Activated naive CD4-positive, alpha-beta T cell treated with anti-CD3 and anti-CD28 coated beads, Interleukin-2, amount 10 ng/mL, durations not matched to agents 7 days and 5 days (primary cell): ENCODE measurements around the gene NME7.
"Not testable (repeated sequence)": the region's sequence is repeated elsewhere in the genome, so short reads cannot be mapped to it uniquely, and the experiment has no call there.

ENCODE experiments used
- CTCF ChIA-PET: fragments of 350-600 bp; sonication (Branson Sonifier 250); formaldehyde crosslinking; loops from one replicate; lab custom pipeline; 2021; ENCODE audit warnings: antibody characterized with exemption; lab: Charles Lee
- DNase-seq: peaks from one replicate; pipeline ENCODE4 v3.0.0-alpha.2; 2020
- H3K27ac Mint-ChIP-seq: one replicate; pipeline ENCODE4 v1.8.0; 2021; ENCODE audit warnings: mild to moderate bottlenecking, moderate library complexity, mixed read lengths
- H3K27me3 Mint-ChIP-seq: one replicate; pipeline ENCODE4 v1.8.0; 2021; ENCODE audit warnings: mild to moderate bottlenecking, mixed read lengths
- H3K36me3 Mint-ChIP-seq: one replicate; pipeline ENCODE4 v1.8.0; 2021; ENCODE audit warnings: mixed read lengths
- H3K4me1 Mint-ChIP-seq: one replicate; pipeline ENCODE4 v1.8.0; 2021; ENCODE audit warnings: mixed read lengths
- H3K4me3 Mint-ChIP-seq: one replicate; pipeline ENCODE4 v1.8.0; 2021; ENCODE audit warnings: mild to moderate bottlenecking, moderate library complexity, mixed read lengths
- H3K9me3 Mint-ChIP-seq: one replicate; pipeline ENCODE4 v1.8.0; 2021; ENCODE audit warnings: mixed read lengths

NME7 gene

DNA sequence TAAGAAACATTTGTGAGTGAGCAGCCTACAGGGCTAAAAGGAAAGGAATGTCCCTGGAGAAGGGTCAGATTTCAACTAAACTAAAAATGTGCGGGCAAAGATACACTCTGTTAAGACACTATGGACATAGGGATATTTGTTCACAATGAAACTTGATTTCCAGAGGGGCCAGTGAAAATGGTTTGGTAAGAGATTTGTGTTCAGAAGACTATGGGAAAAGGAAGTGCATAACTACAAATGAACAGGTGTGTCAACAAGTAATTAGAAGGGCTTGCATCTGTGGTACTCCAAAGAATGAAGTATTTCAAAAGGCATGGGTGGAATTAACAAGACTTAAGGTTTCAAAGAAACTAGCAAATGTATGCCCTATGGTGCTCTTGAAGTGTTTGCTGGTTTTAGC lies 60.4 kb downstream of the NME7 start:
- Mint-ChIP-seq H3K27ac (no peak overlapping the region), H3K9me3 (no peaks in the 10 kb centered on the region), H3K4me3 (no peak overlapping the region), H3K36me3 (peaks cover 2% of the 10 kb centered on the region), H3K27me3 (no peaks in the 10 kb centered on the region), H3K4me1 (peaks cover 9% of the 10 kb centered on the region)
- no peak for DNase-seq
- CTCF ChIA-PET: no interaction called here

- no peak for DNase-seq
- Mint-ChIP-seq H3K36me3 (peaks cover 3% of the 10 kb centered on the region), H3K4me1 (peaks cover 7% of the 10 kb centered on the region), H3K27ac (no peak overlapping the region), H3K9me3 (no peaks in the 10 kb centered on the region), H3K27me3 (no peaks in the 10 kb centered on the region), H3K4me3 (no peak overlapping the region)
- CTCF ChIA-PET: no interaction called here
Measured at GRCh38 chr1:169305948-169306347, 61.6 kb downstream of the NME7 start.

DNA sequence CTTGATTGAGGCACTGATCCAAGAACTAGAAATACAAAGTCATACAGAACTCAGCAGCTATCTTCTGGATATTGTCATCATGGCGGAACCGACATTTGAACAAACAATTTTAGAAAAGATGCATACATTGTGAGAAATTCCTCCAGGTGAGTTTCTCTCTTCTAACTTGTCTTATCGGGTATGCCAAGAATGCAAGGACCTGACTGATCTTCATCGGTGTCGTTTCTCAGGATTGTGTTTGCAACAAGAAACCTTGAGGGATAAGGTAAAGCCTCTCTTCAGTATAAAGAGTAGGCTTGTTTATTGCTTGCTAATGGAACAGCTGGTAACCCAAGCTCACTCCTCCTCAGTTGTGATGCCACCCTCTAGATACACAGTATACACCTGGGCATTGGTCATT lies 62.2 kb downstream of the NME7 start:
- Mint-ChIP-seq H3K27me3 (no peaks in the 10 kb centered on the region), H3K4me3 (no peak overlapping the region), H3K27ac (no peak overlapping the region), H3K4me1 (peaks cover 7% of the 10 kb centered on the region), H3K9me3 (no peaks in the 10 kb centered on the region), H3K36me3 (peaks cover 3% of the 10 kb centered on the region)
- no peak for DNase-seq
- CTCF ChIA-PET: no interaction called here

- Mint-ChIP-seq H3K4me1 (peaks cover 2% of the 10 kb centered on the region), H3K4me3 (no peak overlapping the region), H3K36me3 (peaks cover 1% of the 10 kb centered on the region), H3K27me3 (no peaks in the 10 kb centered on the region), H3K9me3 (no peaks in the 10 kb centered on the region), H3K27ac (no peak overlapping the region)
- DNase-seq: no peak
- CTCF ChIA-PET: no interaction called here
Measured at GRCh38 chr1:169300854-169301253, 66.7 kb downstream of the NME7 start.

DNA sequence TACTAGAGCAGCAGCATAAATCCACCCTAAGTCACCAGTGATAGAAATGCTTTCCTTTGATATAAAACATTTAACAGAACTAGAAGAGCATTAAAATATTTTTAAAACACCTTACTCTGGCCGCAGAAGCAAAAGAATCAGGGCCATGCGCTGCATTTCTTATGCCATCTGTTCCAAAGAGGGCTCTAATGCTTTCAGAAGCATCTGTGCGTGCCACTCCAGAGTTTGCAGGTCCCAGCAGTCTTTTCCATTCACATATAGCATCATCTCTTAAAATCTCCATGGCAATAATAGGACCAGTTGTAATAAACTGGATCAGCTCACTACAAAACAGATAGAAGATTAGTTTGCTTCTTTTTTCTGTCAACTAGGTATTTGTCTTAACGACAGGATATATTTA lies 69.2 kb downstream of the NME7 start:
- Mint-ChIP-seq H3K27me3 (no peaks in the 10 kb centered on the region), H3K4me3 (no peak overlapping the region), H3K9me3 (no peaks in the 10 kb centered on the region), H3K27ac (no peak overlapping the region), H3K4me1 (peaks cover 2% of the 10 kb centered on the region), H3K36me3 (peaks cover 1% of the 10 kb centered on the region)
- DNase-seq: no peak
- CTCF ChIA-PET: no interaction called here

GRCh38 chr1:169295846-169296245 lies 71.8 kb downstream of the NME7 start:
- H3K36me3 Mint-ChIP-seq: no peaks in the 10 kb centered on the region

DNA sequence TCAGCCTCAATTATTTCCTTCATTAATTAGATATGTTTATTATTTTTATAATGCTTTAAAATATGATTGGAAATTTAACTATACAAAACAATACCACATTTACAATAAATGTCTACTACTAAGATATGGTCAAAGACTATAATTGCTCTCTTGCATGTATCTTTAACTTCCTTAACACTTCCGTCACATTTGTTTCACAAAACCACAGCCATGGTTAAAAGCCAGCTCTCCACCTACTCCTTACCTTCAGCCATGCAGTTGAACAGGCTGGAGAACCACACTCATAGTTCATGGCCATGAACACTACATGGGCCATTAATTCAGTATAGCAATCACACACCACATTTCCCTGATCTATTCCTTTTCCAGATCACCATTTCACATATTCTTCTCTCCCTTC lies 72.2 kb downstream of the NME7 start:
- H3K36me3 Mint-ChIP-seq: no peaks in the 10 kb centered on the region
- peaks cover 2% of the 10 kb centered on the region for H3K4me1 Mint-ChIP-seq
- CTCF ChIA-PET: no interaction called here
- no peak overlapping the region for H3K27ac Mint-ChIP-seq
- no peaks in the 10 kb centered on the region for H3K27me3 Mint-ChIP-seq
- no peak overlapping the region for H3K4me3 Mint-ChIP-seq
- H3K9me3 Mint-ChIP-seq: no peaks in the 10 kb centered on the region
- no peak for DNase-seq

More at GRCh38 chr1:169295846-169296245, 71.8 kb downstream of the NME7 start:
- DNase-seq: no peak
- Mint-ChIP-seq H3K27me3 (no peaks in the 10 kb centered on the region), H3K4me1 (peaks cover 2% of the 10 kb centered on the region), H3K9me3 (no peaks in the 10 kb centered on the region), H3K4me3 (no peak overlapping the region), H3K27ac (no peak overlapping the region)
- CTCF ChIA-PET: no interaction called here

DNA sequence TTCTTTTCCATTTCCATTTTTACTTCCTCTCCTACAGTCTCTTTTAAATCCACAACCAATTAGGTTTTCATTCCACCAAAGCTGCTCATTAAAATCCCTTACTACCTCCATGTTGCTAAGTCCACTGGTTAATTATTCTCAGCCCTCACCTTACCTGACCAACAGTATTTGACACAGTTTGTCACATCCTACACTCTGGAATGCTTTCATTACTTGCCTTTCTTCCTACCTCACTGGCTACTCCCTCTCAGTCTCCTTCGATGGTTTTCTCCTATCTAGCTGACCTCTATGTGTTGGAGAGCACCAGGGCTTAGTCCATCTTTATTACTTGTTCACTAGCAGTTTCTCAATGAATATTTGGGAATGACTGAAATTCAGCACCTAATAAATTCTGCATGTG lies 78.6 kb downstream of the NME7 start:
- CTCF ChIA-PET: interaction anchor here (1.0 kb wide), 1 partner anchor 128 kb away, joined by 3 read pairs; no protein-coding TSS in a partner anchor
- Mint-ChIP-seq H3K36me3 (no peaks in the 10 kb centered on the region), H3K4me1 (no peaks in the 10 kb centered on the region), H3K27me3 (no peaks in the 10 kb centered on the region), H3K4me3 (no peak overlapping the region), H3K9me3 (peaks cover 2% of the 10 kb centered on the region), H3K27ac (no peak overlapping the region)
- no peak for DNase-seq

- Mint-ChIP-seq H3K9me3 (peaks cover 11% of the 10 kb centered on the region), H3K36me3 (no peaks in the 10 kb centered on the region), H3K4me1 (no peaks in the 10 kb centered on the region), H3K27ac (no peak overlapping the region), H3K4me3 (no peak overlapping the region), H3K27me3 (no peaks in the 10 kb centered on the region)
- DNase-seq: no peak
- CTCF ChIA-PET: no interaction called here
Measured at GRCh38 chr1:169288011-169288414, 79.6 kb downstream of the NME7 start.

DNA sequence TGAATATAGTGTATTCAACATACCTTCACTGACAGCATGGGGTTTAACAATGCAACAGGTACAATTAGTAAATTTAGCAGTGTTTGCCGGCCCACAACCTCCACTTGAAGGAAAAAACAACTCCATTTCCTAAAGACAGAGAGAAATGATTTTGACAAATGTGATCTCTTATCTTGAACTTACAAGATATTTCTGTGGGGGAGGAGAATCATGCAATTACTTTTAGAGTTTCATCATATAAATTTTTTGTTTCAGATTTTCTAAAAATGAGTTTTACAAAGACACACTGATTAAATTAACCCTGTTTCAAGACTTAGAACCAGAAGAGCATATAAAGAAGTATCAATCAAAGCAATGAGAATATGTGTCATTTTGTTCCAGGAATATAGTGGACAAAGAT lies 80.3 kb downstream of the NME7 start:
- H3K27me3 Mint-ChIP-seq: no peaks in the 10 kb centered on the region
- CTCF ChIA-PET: no interaction called here
- H3K9me3 Mint-ChIP-seq: peaks cover 18% of the 10 kb centered on the region
- H3K4me3 Mint-ChIP-seq: no peak overlapping the region
- H3K36me3 Mint-ChIP-seq: no peaks in the 10 kb centered on the region
- DNase-seq: no peak
- H3K4me1 Mint-ChIP-seq: no peaks in the 10 kb centered on the region
- H3K27ac Mint-ChIP-seq: no peak overlapping the region

DNA sequence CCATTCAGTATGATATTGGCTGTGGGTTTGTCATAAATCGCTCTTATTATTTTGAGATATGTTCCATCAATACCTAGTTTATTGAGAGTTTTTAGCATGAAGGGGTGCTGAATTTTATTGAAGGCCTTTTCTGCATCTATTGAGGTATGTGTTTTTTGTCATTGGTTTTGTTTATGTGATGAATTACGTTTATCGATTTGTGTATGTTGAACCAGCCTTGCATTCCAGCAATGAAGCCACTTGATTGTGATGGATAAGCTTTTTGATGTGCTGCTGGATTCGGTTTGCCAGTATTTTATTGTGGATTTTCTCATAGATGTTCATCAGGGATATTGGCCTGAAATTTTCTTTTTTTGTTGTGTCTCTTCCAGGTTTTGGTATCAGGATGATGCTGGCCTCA lies 86.0 kb downstream of the NME7 start:
- H3K4me1 Mint-ChIP-seq, H3K27ac Mint-ChIP-seq, DNase-seq, H3K36me3 Mint-ChIP-seq, H3K27me3 Mint-ChIP-seq, H3K4me3 Mint-ChIP-seq, CTCF ChIA-PET: not testable (repeated sequence)
- peaks cover 51% of the 10 kb centered on the region for H3K9me3 Mint-ChIP-seq

- no peak overlapping the region for H3K27ac Mint-ChIP-seq
- H3K9me3 Mint-ChIP-seq: peaks cover 2% of the 10 kb centered on the region
- no peak overlapping the region for H3K4me3 Mint-ChIP-seq
- H3K4me1 Mint-ChIP-seq: no peaks in the 10 kb centered on the region
- no peak for DNase-seq
- CTCF ChIA-PET: no interaction called here
- H3K36me3 Mint-ChIP-seq: no peaks in the 10 kb centered on the region
- no peaks in the 10 kb centered on the region for H3K27me3 Mint-ChIP-seq
Measured at GRCh38 chr1:169271098-169271497, 96.5 kb downstream of the NME7 start.

- H3K36me3 Mint-ChIP-seq: peaks cover 1% of the 10 kb centered on the region
- H3K4me1 Mint-ChIP-seq: no peaks in the 10 kb centered on the region
- H3K27ac Mint-ChIP-seq: no peak overlapping the region
- no peak for DNase-seq
- H3K9me3 Mint-ChIP-seq: peaks cover 2% of the 10 kb centered on the region
- H3K4me3 Mint-ChIP-seq: no peak overlapping the region
- CTCF ChIA-PET: no interaction called here
- no peaks in the 10 kb centered on the region for H3K27me3 Mint-ChIP-seq
Measured at GRCh38 chr1:169266133-169266532, 101.5 kb downstream of the NME7 start.

- no peaks in the 10 kb centered on the region for H3K27me3 Mint-ChIP-seq
- CTCF ChIA-PET: interaction anchor here (0.6 kb wide), 1 partner anchor 60 kb away, joined by 3 read pairs; no protein-coding TSS in a partner anchor
- peaks cover 1% of the 10 kb centered on the region for H3K36me3 Mint-ChIP-seq
- no peak for DNase-seq
- H3K27ac Mint-ChIP-seq: no peak overlapping the region
- H3K4me3 Mint-ChIP-seq: no peak overlapping the region
- H3K9me3 Mint-ChIP-seq: peaks cover 7% of the 10 kb centered on the region
- no peaks in the 10 kb centered on the region for H3K4me1 Mint-ChIP-seq
Measured at GRCh38 chr1:169263059-169263458, 104.5 kb downstream of the NME7 start.

DNA sequence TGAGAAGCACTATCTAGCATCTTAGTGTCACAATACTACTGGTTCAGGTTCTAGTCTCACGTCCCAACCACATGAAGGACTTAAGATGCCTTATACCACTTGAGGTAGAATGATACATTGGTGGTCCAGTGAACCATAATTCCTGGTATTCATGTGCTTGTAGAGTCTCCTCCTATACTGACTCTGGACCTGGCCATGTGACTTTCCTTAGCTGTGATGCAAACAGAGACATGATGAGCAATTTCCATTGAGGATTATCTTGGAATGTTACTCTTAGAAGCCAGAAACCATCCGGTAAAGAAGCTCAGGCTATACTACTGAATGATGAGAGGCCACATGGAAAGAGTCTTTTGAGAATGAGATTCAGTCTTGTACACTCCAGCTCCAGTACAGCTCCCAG lies 105.7 kb downstream of the NME7 start:
- peaks cover 5% of the 10 kb centered on the region for H3K36me3 Mint-ChIP-seq

More for the DNA sequence above, 105.7 kb downstream of the NME7 start:
- H3K27me3 Mint-ChIP-seq: no peaks in the 10 kb centered on the region
- CTCF ChIA-PET: no interaction called here
- no peak overlapping the region for H3K4me3 Mint-ChIP-seq
- H3K27ac Mint-ChIP-seq: no peak overlapping the region
- no peak for DNase-seq
- peaks cover 8% of the 10 kb centered on the region for H3K9me3 Mint-ChIP-seq
- H3K4me1 Mint-ChIP-seq: no peaks in the 10 kb centered on the region
